Choroid plexus epithelial cell (primary cell): Measurements from ENCODE around the gene PTPRN.

Experiments
- DNase-seq: peaks from one replicate; pipeline ENCODE4 v3.0.0-alpha.2; 2010; ENCODE audit warnings: low read depth
- H3K4me3 ChIP-seq: 2 replicates; pipeline ENCODE4 v1.5.1; 2011; ENCODE audit warnings: low read depth, mild to moderate bottlenecking, control low read depth, low read length, moderate library complexity
- CTCF ChIP-seq: conservative IDR thresholded peaks from 2 replicates; pipeline ENCODE4 v1.5.1; 2011; ENCODE audit warnings: low read depth, mild to moderate bottlenecking, control low read depth, inconsistent platforms, low read length, moderate library complexity

Gene PTPRN

GRCh38 chr2:219304223-219304622 lies 5.0 kb downstream of the PTPRN start:
- no peak for DNase-seq
- H3K4me3 ChIP-seq = no peak overlapping the region
- TF ChIP-seq CTCF = no peak

- TF ChIP-seq CTCF = no peak
- DNase-seq = no peak
- H3K4me3 ChIP-seq = no peak overlapping the region
Measured at GRCh38 chr2:219302412-219302968, 6.7 kb downstream of the PTPRN start.

GRCh38 chr2:219300022-219300421 lies 9.2 kb downstream of the PTPRN start:
- TF ChIP-seq CTCF = no peak
- DNase-seq = no peak
- no peak overlapping the region for H3K4me3 ChIP-seq

GRCh38 chr2:219299372-219299760 lies 9.8 kb downstream of the PTPRN start:
- DNase-seq = no peak
- no peak for TF ChIP-seq CTCF

GRCh38 chr2:219298759-219299371 lies 10.3 kb downstream of the PTPRN start:
- peak; percentile 97 for TF ChIP-seq CTCF
- H3K4me3 ChIP-seq = no peak overlapping the region
- peak; percentile 83 for DNase-seq

More at GRCh38 chr2:219299372-219299760, 9.8 kb downstream of the PTPRN start:
- H3K4me3 ChIP-seq = no peak overlapping the region

- H3K4me3 ChIP-seq = no peak overlapping the region
- peak; percentile 17 for DNase-seq
- peak; percentile 45 for TF ChIP-seq CTCF
Measured at GRCh38 chr2:219297766-219298456, 11.3 kb downstream of the PTPRN start.
